ENCODE data around the gene ZNF594.
"Not testable (repeated sequence)": the region's sequence is repeated elsewhere in the genome, so short reads cannot be mapped to it uniquely, and the experiment has no call there.

ZNF594 gene

DNA sequence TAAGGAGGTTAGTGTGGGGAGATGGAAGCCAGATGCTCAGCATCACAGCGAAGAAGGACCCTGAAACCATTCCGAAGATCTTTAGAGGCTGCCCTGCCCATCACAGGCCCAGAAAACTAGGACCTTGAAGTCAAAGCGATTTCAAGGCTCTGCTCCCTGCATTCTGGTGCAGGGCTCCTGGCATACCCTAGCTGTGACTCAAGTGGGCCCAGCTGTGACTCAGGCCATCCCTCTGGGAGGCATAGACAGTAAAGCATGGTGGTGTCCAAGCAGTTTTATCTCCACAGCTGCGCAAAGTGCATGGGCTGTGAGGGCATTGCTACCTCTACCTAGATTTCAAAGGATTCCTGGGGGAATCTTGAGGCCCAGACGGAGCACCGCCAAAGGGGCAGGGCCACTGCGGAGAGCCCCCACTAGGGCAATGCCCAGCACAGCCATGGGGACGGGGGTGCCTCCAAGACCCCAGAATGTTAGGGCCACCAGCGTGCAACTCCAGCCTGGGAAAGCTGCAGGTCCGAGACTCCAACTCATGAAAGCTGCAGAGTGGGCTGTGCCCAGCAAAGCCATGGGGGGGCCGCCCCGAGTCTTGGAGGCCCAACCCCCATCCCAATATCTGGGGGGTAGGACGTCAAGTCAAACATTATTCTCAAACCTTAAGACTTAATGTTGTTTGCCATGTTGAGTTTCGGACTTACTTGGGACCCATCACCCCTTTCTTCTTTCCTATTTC, 11.7 kb upstream of the ZNF594 start:
- in situ Hi-C loops (cut with MboI; ENCODE audit: low sequenced_read_pairs), result no loop called here

- in situ Hi-C loops (cut with MboI; ENCODE audit: low sequenced_read_pairs), result no loop called here
Measured at GRCh38 chr17:5201011-5201410, 9.3 kb upstream of the ZNF594 start.

DNA sequence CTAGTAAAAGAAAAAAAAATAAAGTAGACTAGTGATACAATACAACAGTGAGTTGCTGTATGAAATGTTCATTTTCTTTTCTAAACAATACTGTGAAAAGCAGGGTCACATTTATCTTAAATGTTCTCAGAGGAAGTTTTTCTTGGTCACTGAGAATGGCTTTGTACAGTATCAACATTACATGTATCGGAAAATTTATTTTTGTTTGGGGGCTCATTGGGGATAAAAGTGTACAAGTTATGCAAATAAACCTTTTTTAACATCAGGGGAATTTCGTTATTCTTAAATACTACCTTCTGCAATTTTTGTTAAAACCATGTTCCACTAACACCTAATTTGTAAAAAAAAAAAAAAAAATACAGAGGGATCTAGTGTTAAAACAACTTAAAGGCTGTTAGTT, 8.7 kb upstream of the ZNF594 start:
- in situ Hi-C loops (cut with MboI; ENCODE audit: low sequenced_read_pairs), result no loop called here

DNA sequence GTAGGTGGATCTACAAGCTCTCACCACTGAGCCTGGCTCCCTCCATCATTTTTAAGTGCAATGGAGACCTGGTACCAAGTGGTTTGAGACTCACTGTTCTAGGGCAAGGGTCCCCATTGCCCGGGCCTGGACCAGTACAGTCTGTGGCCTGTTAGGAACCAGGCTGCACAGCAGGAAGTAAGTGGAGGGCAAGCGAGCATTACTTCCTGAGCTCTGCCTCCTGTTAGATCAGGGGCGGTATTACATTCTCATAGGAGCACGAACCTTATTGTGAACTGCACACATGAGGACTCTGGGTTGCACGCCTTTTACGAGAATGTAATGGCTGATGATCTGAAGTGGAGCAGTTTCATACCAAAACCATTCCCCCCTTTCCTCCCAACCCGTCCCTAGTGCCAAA, 6.8 kb upstream of the ZNF594 start:
- in situ Hi-C loops (cut with MboI; ENCODE audit: low sequenced_read_pairs), result no loop called here

DNA sequence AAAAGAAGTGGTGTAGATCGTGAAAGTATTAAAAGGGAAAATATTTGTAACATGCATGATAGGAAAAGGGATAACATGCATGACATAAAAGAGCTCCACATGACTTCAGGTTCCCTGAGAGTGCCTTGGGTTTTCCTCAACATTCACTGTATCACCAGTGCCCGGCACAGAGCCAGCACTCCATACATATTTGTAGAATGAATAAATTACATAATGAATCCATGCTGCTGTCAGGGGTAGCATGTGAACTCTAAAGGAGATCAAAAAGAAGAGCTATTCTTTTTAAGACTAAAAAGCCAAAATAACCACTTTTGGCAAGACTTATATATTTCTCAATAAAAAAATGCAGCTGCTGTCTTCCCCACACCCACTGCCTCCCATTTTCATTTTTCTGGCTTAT, 2.7 kb upstream of the ZNF594 start:
- in situ Hi-C loops (cut with MboI; ENCODE audit: low sequenced_read_pairs), result no loop called here

DNA sequence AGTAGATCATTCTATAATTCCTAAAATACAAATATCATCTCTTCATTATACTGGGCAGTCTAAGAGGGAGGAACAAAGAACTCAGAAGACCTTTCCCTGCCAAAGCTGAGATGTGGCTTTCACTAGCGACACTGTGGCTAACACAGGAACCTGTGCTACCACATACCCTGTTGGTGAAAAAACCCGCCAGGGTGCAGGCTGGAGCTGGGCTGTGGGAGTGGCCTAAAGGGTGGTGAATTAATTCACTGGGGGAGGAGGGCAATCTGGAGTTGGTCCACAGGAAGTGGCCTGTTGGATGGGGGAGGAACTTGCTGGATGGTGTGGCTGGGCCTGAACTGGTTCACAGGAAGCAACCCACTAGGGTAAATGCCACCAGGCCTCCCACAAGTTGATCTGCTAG, 7.4 kb downstream of the ZNF594 start:
- in situ Hi-C loops (cut with MboI; ENCODE audit: low sequenced_read_pairs), result no loop called here

GRCh38 chr17:5183410-5183793, 8.3 kb downstream of the ZNF594 start:
- in situ Hi-C loops (cut with MboI; ENCODE audit: low sequenced_read_pairs), result no loop called here

GRCh38 chr17:5182597-5183409, 8.9 kb downstream of the ZNF594 start:
- in situ Hi-C loops (cut with MboI; ENCODE audit: low sequenced_read_pairs), result no loop called here

GRCh38 chr17:5181509-5182305, 10.0 kb downstream of the ZNF594 start:
- in situ Hi-C loops (cut with MboI; ENCODE audit: low sequenced_read_pairs), result no loop called here

- in situ Hi-C loops (cut with MboI; ENCODE audit: low sequenced_read_pairs), result no loop called here
Measured at GRCh38 chr17:5179003-5179402, 12.7 kb downstream of the ZNF594 start.

DNA sequence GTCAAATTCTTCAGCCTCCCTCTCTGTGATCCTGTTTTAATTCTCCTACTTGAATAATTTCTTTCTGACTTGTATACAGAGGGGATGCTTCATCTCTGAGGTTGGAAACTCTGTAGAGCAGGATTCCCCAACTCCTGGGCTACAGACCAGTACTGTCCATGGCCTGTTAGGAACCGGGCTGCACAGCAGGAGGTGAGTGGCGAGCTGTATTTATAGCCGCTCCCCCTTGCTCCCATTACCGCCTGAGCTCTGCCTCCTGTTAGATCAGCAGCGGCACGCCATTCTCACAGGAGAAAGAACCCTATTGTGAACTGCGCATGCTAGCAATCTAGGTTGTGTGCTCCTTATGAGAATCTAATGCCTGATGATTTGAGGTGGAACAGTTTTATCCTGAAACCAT, 16.6 kb downstream of the ZNF594 start:
- in situ Hi-C loops (cut with MboI; ENCODE audit: low sequenced_read_pairs), result not testable (repeated sequence)

GRCh38 chr17:5165791-5166564, 25.7 kb downstream of the ZNF594 start:
- in situ Hi-C loops (cut with MboI; ENCODE audit: low sequenced_read_pairs), result not testable (repeated sequence)

- in situ Hi-C loops (cut with MboI; ENCODE audit: low sequenced_read_pairs), result no loop called here
Measured at GRCh38 chr17:5164436-5164835, 27.2 kb downstream of the ZNF594 start.

DNA sequence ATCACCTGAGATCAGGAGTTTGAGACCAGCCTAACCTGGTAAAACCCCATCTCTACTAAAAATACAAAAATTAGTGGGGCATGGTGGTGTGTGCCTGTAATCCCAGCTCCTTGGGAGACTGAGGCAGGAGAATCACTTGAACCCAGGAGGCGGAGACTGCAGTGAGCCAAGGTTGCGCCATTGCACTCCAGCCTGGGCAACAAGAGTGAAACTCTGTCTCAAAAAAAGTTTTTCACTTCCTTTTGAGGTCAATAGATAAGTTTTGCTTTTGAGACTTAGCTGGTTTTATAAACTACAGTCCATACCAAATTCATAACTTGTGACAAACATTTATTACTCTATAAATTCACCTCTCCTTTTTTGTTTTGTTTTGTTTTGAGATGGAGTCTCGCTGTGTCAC, 29.9 kb downstream of the ZNF594 start:
- in situ Hi-C loops (cut with MboI; ENCODE audit: low sequenced_read_pairs), result not testable (repeated sequence)

DNA sequence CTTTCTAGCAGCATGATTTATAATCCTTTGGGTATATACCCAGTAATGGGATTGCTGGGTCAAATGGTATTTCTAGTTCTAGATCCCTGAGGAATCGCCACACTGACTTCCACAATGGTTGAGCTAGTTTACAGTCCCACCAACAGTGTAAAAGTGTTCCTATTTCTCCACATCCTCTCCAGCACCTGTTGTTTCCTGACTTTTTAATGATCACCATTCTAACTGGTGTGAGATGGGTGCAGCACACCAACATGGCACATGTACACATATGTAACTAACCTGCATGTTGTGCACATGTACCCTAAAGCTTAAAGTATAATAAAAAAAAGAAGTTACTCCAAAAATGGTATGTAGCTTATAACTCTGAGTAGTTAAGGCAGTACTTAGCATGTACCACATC, 31.0 kb downstream of the ZNF594 start:
- in situ Hi-C loops (cut with MboI; ENCODE audit: low sequenced_read_pairs), result not testable (repeated sequence)

DNA sequence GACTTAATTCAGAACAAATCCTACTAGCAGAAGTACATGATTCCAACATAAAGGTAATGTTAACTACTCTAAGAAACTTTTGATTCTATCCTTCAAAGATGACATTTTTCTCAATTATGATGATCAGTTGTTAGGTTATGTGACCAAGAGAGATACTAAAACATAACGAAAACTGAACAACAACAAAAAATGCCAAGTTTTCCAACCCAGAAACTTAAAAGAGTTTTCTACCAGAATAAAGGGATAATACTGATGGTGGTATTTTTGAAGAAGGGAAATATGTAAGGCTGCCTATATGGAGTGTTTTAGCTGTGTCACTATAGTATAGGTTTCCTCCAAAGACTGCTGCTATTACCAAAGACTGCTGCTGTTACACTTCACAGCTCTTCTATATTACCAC, 45.5 kb downstream of the ZNF594 start:
- in situ Hi-C loops (cut with MboI; ENCODE audit: low sequenced_read_pairs), result not testable (repeated sequence)

DNA sequence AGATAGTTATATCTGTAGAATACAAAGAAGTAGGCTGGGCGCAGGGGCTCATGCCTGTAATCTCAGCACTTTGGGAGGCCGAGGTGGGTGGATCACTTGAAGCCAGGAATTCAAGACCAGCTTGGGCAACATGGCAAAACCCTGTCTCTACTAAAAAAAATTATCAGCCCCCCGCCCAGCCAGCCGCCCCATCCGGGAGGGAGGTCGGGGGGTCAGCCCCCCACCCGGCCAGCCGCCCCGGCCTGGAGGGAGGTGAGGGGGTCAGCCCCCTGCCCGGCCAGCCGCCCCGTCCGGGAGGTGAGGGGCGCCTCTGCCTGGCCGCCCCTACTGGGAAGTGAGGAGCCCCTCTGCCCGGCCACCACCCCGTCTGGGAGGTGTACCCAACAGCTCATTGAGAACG, 48.8 kb downstream of the ZNF594 start:
- in situ Hi-C loops (cut with MboI; ENCODE audit: low sequenced_read_pairs), result not testable (repeated sequence)

DNA sequence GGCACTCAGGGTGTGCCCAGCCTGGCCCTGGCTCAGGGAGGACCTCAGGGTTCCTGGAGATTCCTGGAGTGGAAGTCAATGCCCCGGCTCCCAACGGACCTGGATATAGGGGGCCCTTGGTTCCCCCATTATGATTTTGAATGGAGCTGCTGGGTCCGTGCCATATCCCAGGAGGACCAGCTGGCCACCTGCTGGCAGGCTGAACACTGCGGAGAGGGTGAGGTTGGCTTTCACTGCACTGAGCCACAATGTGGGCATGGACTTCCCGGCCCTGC, 52.3 kb downstream of the ZNF594 start:
- in situ Hi-C loops (cut with MboI; ENCODE audit: low sequenced_read_pairs), result no loop called here

GRCh38 chr17:5138616-5139457, 52.8 kb downstream of the ZNF594 start:
- in situ Hi-C loops (cut with MboI; ENCODE audit: low sequenced_read_pairs), result no loop called here

DNA sequence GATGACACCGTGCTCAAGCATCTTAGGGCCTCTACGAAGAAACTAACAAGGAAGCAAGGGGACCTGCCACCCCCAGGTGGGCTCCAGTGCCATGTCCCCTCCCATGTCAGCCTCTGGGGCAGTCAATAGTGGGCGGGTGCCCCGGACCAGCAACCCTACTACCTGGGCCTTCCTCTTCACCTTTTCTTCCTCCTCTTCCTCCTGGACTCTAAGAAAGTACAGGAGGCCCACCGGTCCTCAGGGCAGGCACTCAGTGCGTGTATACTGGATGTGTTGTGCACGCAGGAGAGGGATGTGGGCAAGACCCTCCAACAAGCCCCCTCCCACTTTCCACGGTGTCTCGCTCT, 53.5 kb downstream of the ZNF594 start:
- in situ Hi-C loops (cut with MboI; ENCODE audit: low sequenced_read_pairs), result not testable (repeated sequence)
